ENCODE results near the gene MPRIP. TPM values are rescaled to one million over a fixed set of nuclear protein-coding genes. Genes with fewer than 3 reads are reported as not detected.

Gene MPRIP
- total RNA-seq, 1 donor from 2014 or later: 392 TPM

GRCh38 chr17:17088541-17089525 is 46.6 kb downstream of the MPRIP start:
- H3K36me3 Mint-ChIP-seq (ENCODE audit: low read depth, unreplicated experiment): peaks cover 41% of the 10 kb centered on the region
- DNase-seq (ENCODE audit: low spot score): no peak
- H3K9me3 Mint-ChIP-seq (ENCODE audit: unreplicated experiment): no peaks in the 10 kb centered on the region
- H3K4me1 Mint-ChIP-seq (ENCODE audit: unreplicated experiment): peaks cover 42% of the 10 kb centered on the region
- no peak for TF ChIP-seq CTCF (IDR thresholded peaks at IDR 0.05; ENCODE audit: unreplicated experiment)
- H3K27ac Mint-ChIP-seq (ENCODE audit: unreplicated experiment): peak overlapping the region; percentile 61
- peaks cover 11% of the 10 kb centered on the region for H3K27me3 Mint-ChIP-seq (ENCODE audit: unreplicated experiment)
- H3K4me3 Mint-ChIP-seq (ENCODE audit: unreplicated experiment): peak overlapping the region; percentile 56

DNA sequence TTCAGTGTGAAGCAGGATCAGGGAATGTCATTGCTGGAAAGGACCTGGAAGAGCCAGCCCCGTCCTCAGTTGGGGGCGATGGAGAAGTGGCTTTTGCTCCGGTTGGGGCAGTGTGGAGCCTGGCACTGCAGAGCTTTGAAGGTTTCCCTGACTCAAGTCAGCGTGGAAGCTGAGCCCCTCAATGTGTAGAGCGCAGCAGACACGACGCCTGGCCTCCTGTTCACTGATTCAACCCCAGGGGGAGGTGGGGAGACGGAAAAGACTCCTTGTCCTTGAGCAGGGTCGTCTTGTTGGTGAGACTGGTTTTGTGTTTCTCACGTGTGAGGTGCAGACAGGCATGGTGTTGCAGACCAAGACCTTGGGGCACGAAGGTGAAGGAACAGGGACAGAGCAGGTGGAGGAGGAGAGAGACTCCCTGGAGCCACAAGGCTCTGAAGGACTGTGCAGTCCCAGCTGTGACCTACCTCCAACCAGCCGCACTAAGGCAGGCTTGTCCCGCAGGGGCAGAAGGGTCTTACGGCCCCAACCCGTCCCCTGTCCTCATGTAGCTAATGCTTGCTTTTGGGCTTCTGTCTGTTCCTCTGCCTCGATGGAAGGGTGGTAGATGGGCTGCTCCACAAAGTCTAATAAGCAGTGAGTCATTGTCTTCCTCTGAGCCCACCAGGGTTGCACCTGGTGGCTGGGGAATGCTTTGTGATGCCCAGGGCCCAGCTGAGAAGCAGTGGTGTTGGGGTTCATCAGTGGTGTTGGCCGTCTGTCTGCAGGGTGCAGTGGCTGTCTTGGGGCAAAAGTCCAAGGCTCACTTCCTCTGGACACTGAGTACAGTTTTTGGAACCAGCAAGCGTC is 47.8 kb downstream of the MPRIP start:
- Mint-ChIP-seq H3K27ac (ENCODE audit: unreplicated experiment) (no peak overlapping the region), H3K4me1 (ENCODE audit: unreplicated experiment) (peaks cover 53% of the 10 kb centered on the region), H3K9me3 (ENCODE audit: unreplicated experiment) (no peaks in the 10 kb centered on the region), H3K4me3 (ENCODE audit: unreplicated experiment) (no peak overlapping the region), H3K27me3 (ENCODE audit: unreplicated experiment) (peaks cover 11% of the 10 kb centered on the region), H3K36me3 (ENCODE audit: low read depth, unreplicated experiment) (peaks cover 36% of the 10 kb centered on the region)
- no peak for TF ChIP-seq CTCF (IDR thresholded peaks at IDR 0.05; ENCODE audit: unreplicated experiment)
- no peak for DNase-seq (ENCODE audit: low spot score)

DNA sequence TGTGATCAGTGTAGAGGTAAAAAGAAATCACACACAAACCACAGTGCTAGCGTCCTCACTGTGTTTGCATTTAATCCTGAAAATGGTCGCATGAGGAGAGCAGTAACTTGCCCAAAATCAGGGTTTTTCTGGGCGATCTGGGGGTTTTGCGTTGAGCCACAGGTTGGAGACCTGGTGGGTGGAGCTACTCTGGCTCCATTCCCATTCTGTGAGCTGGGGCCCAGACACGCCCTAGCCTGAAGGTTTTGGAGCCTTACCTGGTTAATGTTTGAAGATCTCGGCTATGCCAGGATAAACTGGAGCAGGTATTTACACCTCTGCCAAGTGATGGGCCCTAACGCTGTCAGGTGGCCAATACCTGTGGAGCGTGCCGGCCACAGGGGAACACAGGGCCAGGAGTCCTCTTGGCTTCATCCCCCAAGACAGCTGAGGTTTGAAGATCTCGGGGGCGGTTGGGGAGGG is 48.4 kb downstream of the MPRIP start:
- Mint-ChIP-seq H3K4me1 (ENCODE audit: unreplicated experiment) (peaks cover 57% of the 10 kb centered on the region), H3K36me3 (ENCODE audit: low read depth, unreplicated experiment) (peaks cover 34% of the 10 kb centered on the region), H3K27ac (ENCODE audit: unreplicated experiment) (no peak overlapping the region), H3K4me3 (ENCODE audit: unreplicated experiment) (no peak overlapping the region), H3K9me3 (ENCODE audit: unreplicated experiment) (no peaks in the 10 kb centered on the region), H3K27me3 (ENCODE audit: unreplicated experiment) (peaks cover 11% of the 10 kb centered on the region)
- no peak for TF ChIP-seq CTCF (IDR thresholded peaks at IDR 0.05; ENCODE audit: unreplicated experiment)
- no peak for DNase-seq (ENCODE audit: low spot score)

DNA sequence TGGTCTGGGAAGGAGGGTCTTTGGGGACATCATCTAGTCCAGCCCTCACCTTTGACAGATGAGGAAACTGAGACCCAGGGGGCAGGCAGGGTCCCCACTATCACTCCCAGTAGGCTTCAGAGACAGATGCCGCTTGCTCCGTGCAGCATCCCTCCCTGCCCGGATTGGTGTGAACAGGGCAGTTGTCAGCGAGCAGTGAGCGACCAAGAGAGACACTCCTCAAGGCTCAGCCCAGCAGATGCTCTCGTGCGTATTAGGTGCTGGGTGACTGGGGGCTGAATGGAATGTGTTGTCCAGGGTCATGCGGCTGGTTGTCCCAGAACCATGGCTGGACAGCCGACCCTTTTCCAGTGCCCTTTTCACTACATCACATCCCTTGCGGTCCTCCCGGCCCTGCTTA is 49.0 kb downstream of the MPRIP start:
- DNase-seq (ENCODE audit: low spot score): no peak
- Mint-ChIP-seq H3K4me1 (ENCODE audit: unreplicated experiment) (peaks cover 63% of the 10 kb centered on the region), H3K36me3 (ENCODE audit: low read depth, unreplicated experiment) (peaks cover 31% of the 10 kb centered on the region), H3K27ac (ENCODE audit: unreplicated experiment) (no peak overlapping the region), H3K4me3 (ENCODE audit: unreplicated experiment) (no peak overlapping the region), H3K9me3 (ENCODE audit: unreplicated experiment) (no peaks in the 10 kb centered on the region), H3K27me3 (ENCODE audit: unreplicated experiment) (peaks cover 11% of the 10 kb centered on the region)
- no peak for TF ChIP-seq CTCF (IDR thresholded peaks at IDR 0.05; ENCODE audit: unreplicated experiment)
